Activated CD4-positive, alpha-beta T cell treated with anti-CD3 and anti-CD28 coated beads, Interleukin-2, amount 50 U/mL, for 24 hours (primary cell): ENCODE results near the gene FIGLA.

Experiments
- DNase-seq, 2 donors: peaks; one replicate each; pipeline ENCODE4 v3.0.0-alpha.2; 2020; ENCODE audit warnings: low read depth in 1 of 2, low spot score in 1 of 2

Gene FIGLA

GRCh38 chr2:70776266-70776665 is 14.2 kb downstream of the FIGLA start:
- no peak for DNase-seq

DNA sequence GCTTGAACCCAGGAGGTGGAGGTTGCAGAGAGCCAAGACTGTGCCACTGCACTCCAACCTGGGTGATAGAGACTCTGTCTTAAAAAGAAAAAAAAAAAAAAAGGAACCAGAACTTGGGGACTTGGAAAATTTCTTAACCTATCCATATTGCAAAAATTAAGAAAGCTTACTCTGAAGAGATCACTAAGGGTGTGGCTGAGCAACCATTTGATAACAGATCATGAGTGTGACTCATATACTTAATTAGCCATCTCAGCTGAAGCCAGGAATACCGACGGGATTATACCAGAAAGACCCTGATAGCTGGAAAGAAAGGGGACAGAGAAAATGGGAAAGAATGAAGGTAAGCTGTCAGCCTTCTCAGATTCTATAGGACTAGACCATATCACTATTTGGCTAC is 15.3 kb downstream of the FIGLA start:
- no peak for DNase-seq

DNA sequence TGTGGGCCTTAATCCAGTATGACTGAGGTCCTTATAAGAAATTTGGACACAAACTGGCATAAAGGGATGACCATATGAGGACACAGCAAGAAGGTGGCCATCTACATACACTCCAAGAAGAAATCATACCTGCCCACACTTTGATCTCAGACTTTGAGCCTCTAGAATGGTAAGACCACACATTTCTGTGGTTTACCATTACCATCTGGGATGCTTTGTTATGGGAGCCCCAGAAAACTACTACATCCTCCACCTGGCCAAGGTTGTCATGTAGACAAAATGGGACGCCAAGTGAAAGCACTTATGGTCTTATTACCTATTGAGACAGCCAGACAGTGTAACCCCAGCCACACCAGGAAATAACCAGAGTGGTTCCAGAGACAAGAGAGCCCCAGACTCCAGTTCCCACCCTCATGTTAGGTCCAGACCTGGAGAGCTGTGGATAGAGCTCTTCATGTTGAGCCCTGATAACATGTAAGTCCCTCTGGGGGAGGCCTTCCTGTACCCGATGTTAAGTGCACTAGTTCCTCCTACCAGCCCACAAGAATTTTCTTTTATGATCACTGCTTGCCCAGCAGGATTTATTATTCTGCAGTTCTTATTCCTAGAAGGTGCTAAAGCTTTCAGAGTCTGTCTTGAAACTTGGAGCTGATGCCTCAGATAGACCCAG is 17.8 kb downstream of the FIGLA start:
- no peak for DNase-seq

DNA sequence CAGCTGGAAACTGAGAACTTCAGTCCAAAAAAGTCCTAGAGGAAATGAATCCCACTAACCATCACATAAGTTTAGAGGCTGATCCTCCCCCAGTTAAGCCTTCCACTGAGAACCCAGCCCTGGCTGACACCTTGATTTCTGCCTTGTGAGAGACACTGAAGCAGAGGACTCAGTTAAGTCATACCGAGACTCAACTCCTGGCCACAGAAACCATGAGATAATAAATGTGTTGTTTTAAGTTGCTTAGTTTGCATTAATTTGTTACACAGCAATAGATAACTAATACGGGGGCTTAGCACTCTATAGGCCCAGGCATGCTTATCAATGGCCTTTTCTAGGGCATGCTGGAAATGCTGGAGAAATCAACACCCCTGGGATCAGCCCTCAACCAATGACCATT is 19.0 kb downstream of the FIGLA start:
- no peak for DNase-seq

DNA sequence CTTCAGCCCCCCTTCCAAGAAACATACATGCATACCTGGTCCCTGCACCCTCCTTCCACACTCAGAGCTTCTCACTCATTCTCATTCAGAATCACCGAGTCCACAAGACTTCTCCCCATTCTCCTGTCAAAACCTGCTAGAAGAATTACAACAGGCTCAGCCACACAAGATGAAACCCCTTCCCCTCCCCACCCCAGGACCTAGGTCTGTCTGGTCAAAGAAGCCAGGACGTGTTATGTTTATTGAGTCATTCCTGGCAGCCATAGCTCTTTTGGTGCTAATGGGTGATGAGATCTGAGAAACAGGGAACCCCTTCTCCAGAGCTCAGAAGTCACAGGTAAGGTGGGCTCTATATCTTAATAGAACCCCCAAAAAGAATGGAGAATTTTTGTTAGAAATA is 21.0 kb downstream of the FIGLA start:
- DNase-seq = no peak

DNA sequence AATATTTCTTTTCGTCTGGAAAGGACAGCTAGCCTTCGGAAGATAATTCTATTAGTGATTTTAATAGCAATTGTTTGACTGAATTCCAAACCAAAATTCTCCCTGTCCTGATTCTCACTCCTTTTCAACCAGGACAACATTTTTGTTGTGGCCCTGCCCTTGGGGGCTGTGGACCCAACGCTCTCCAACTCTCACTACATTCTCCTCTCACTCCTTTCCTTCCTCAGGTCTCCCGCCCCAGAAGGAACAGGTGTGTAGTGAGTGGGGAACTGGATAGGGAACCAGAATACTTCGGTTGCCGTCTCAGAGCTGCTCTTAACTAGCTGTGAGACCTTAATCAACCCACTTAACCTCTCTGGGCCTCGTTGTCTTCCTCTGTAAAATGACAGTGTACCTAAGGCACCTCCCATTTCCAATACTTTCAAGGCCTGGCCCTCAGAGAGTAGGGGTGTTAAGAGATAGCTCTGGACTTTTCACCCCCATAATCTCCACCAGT is 21.8 kb downstream of the FIGLA start:
- DNase-seq = no peak

DNA sequence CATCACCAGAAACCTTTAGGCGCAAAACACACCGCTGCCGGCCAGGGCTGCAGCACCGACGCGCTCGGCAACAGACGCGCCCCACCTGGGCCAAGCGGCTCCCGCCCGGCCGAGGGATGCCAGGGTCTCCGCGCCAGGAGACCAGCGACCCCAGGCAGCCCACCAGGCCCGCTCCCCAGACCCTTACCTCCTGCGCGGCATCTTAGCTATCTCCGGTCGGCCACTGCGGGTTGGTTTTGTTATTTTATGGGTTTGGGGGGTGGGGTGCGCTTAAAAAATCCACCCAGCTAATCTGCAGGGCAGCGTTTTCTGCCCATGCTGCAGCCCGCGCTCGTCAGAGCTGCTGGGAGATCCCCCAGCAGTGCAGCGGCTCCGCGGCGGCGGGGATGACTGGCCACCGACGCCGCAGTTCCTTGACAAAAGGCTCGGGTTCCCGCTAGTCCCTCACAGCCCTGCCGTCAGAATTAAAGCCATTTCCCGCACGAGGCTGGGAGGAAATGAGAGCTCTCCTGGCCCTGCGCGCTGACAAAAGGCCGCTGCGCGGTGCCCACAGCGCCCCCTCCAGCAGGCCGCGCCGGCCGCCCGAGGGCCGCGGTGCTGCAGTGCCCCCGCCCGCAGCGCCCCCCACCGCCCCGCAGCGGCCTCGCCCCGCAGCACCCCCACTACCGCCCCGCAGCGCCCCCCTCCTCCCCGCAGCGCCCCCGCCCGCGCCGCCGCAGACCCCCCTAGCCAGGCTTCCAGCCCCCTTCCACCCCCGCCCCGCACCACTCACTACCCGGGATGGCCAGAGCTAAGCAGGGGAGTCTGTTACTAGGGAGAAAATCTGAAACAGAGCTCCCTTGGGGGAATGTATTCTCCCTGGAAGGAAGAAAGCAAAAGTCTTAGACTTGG is 22.5 kb downstream of the FIGLA start, which contains the start of gene ADD2:
Gene ADD2 (minus strand): TSS at position 502 of the 891 bp plus-strand sequence. CDS start 61,792 bp downstream, outside the sequence.
- peak in 1 of 2 donors; percentile 25 for DNase-seq

DNA sequence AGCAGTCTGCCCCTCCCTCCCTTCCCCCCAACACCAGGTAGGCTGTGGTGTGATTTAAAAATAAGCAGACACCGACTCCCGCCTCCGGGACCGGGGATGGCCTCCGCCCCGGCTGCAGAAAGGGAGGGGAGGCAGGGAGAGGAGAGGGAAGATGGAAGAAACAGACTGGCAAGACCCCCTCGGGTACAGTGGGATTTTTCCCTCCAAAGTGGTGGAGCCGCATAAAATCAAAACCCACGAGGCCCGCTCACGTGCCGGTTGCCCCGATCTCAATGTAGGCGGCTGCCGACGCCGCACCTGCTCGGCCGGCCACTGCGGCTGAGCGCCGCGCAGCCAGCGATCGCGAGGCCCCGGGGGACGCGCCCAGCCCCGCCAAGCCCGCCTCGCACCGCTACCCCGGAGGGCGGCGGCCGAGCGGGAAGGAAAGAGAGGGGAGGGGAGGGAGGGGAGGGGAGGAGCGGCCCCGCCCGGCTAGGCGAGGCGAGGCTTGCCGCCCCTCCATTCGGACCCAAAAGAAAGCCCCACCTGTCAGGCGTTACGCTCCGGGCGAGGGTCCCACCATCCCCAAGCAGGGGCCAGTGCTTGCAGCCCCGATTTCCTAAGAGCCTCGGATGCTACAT is 23.3 kb downstream of the FIGLA start:
- DNase-seq = no peak

DNA sequence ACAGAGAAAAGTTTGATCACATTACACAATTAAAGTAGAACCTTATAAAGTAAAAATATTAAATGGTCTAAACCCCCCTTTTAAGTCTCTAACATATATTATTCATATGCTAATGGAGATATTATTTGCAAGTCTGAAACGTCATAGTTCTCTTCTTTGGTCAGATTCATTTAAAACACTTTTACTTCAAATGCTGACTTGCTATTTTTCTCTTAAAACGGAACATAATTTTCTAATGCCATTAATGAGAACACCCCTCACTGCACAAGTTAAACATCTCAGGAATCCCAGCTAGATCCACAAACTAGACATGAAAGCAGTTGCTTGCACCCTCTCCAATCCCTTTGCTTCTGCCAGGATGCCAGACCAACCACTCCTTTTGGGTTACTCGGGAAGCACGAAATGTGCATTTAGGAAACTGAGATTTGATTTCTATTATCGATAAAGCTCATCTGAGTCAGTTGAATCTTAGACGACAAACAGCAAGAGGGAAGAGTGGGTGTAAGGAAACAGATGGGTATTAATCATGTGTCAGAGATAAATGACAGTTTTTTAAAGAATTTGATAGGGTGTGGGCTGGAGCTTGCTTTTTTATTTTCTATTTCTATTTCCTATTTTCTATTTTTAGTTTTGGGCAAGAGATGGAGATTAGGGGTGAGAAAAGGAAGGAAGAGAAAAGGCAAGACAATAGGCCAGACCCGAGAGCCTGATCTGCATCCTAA is 23.9 kb downstream of the FIGLA start:
- DNase-seq = no peak

- no peak for DNase-seq
Observed at GRCh38 chr2:70765507-70765906, 24.9 kb downstream of the FIGLA start.

DNA sequence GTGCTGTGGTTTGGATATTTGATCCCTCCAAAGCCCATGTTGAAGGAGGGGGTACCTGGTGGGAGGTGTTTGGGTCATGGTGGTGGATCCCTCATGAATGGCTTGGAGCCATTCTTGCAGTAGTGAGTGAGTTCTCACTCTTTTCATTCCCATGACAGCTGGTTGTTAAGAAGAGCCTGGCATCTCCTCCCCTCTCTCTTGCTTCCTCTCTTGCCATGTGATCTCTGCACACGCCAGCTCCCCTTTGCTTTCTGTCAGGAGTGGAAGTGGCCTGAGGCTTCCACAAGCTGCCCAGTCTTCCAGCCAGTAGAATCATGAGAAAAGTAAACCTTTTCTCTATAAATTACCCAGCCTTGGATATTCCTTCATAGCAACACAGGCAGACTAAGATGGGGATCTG is 31.0 kb downstream of the FIGLA start:
- no peak for DNase-seq

GRCh38 chr2:70757966-70758365 is 32.5 kb downstream of the FIGLA start:
- no peak for DNase-seq

DNA sequence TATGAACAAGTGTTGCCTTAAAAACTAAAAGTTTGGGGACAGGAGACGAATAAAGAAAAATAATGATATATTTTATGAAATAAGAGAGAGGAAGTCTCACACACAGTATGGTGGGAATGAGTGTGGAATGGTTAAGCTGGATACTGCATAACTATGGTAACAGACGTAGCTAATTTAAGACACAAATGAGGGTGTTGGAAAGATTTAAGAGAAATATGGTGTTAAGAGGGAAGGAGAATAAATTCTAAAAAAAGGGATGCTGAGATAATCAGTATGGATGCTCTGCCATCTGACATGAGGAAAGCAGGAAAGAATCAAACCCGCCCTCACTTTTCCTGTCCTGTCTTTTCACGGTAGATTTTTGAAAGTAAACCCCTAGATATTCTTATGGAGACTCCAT is 33.1 kb downstream of the FIGLA start:
- no peak for DNase-seq

- no peak for DNase-seq
Observed at GRCh38 chr2:70756128-70756527, 34.3 kb downstream of the FIGLA start.

DNA sequence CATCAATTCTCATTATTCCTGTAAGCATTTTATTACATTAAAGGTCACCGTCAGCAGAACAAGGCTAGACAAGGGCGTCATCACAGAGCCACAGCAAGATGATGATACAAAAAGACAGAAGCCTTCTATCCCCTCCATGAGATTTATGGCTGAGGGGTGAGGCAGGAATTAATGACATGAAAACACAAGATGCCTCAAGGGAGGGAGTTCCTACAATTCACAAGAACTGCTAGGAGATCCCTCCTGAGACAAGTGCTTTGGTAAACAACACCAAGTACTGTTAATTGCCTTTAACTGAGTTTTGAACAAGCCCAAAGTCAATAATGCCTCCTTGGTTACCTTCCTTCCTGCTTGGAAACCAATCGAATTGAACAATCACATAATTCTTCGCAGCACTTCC is 36.5 kb downstream of the FIGLA start:
- no peak for DNase-seq

DNA sequence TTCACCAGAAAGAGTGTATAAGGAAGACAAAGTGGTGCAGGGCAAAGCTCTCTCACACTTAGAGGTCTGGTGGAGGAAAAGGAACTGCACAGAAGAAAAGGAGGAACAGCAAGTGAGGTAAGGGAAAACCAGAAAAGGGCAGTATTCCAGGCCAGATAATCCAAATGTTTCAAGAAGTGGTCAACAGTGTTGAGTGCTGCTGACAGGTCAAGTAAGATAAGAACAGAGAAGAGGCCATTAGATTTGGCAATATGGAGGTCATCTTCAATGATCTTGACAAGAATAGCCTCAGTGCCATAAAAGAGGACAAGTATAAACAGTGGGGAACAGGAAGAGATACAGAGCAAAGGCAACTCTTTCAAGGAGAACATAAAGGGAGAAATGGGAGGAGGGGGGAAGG is 37.4 kb downstream of the FIGLA start:
- no peak for DNase-seq

GRCh38 chr2:70752396-70752795 is 38.0 kb downstream of the FIGLA start:
- no peak for DNase-seq

- no peak for DNase-seq
Observed at GRCh38 chr2:70751881-70752280, 38.6 kb downstream of the FIGLA start.

- no peak for DNase-seq
Observed at GRCh38 chr2:70750320-70750719, 40.1 kb downstream of the FIGLA start.

GRCh38 chr2:70748002-70748784 is 42.2 kb downstream of the FIGLA start:
- DNase-seq = no peak
